Right atrium auricular region (tissue), 2 donors: Measurements from ENCODE around the gene OTOP1. TPM values are rescaled to one million over a fixed set of nuclear protein-coding genes. Genes with fewer than 3 reads are reported as not detected.

Source experiments
- DNase-seq: peaks from one replicate; pipeline ENCODE4 v3.0.0-alpha.2; 2019; ENCODE audit warnings: low spot score
- H3K27ac ChIP-seq, 2 donors: fragments of 200-600 bp; sonication (generic); 1 replicate in 1 of 2; 2 replicates in 1 of 2; pipeline ENCODE4 v1.5.1; 2016 to 2019
- H3K27me3 ChIP-seq, 2 donors: fragments of 200-600 bp; sonication (generic); one replicate each; pipeline versions ENCODE4 v1.5.1 to v1.6.0; 2017 to 2019
- H3K36me3 ChIP-seq: fragments of 200-600 bp; sonication (generic); one replicate; pipeline ENCODE4 v1.5.1; 2016
- H3K4me1 ChIP-seq, 2 donors: fragments of 200-600 bp; sonication (generic); one replicate each; pipeline versions ENCODE4 v1.5.1 to v1.6.0; 2017 to 2019
- H3K4me3 ChIP-seq, 2 donors: fragments of 200-600 bp; sonication (generic); 1 replicate in 1 of 2; 2 replicates in 1 of 2; pipeline ENCODE4 v1.5.1; 2017 to 2019; ENCODE audit warnings: mild to moderate bottlenecking in 1 of 2, moderate library complexity in 1 of 2
- H3K9me3 ChIP-seq, 2 donors: fragments of 200-600 bp; sonication (generic); one replicate each; pipeline ENCODE4 v1.5.1; 2019
- total RNA-seq, 2 donors: library from RNA; depleted of rRNA; stranded (reverse); fragments of >200 nt; gene quantifications; one replicate each; pipeline ENCODE4 v1.1.0, GENCODE V29; 2016
- TF ChIP-seq, protein P1 (sequence below), 2 donors: fragments of 200-600 bp; sonication (generic); IDR thresholded peaks; one replicate each; pipeline ENCODE4 v1.5.1; 2019; ENCODE audit warnings: antibody characterized with exemption in 2 of 2

OTOP1 gene, protein sequence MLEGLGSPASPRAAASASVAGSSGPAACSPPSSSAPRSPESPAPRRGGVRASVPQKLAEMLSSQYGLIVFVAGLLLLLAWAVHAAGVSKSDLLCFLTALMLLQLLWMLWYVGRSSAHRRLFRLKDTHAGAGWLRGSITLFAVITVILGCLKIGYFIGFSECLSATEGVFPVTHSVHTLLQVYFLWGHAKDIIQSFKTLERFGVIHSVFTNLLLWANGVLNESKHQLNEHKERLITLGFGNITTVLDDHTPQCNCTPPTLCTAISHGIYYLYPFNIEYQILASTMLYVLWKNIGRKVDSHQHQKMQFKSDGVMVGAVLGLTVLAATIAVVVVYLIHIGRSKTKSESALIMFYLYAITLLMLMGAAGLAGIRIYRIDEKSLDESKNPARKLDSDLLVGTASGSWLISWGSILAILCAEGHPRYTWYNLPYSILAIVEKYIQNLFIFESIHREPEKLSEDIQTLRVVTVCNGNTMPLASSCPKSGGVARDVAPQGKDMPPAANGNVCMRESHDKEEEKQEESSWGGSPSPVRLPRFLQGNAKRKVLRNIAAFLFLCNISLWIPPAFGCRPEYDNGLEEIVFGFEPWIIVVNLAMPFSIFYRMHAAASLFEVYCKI
- total RNA-seq = not detected

DNA sequence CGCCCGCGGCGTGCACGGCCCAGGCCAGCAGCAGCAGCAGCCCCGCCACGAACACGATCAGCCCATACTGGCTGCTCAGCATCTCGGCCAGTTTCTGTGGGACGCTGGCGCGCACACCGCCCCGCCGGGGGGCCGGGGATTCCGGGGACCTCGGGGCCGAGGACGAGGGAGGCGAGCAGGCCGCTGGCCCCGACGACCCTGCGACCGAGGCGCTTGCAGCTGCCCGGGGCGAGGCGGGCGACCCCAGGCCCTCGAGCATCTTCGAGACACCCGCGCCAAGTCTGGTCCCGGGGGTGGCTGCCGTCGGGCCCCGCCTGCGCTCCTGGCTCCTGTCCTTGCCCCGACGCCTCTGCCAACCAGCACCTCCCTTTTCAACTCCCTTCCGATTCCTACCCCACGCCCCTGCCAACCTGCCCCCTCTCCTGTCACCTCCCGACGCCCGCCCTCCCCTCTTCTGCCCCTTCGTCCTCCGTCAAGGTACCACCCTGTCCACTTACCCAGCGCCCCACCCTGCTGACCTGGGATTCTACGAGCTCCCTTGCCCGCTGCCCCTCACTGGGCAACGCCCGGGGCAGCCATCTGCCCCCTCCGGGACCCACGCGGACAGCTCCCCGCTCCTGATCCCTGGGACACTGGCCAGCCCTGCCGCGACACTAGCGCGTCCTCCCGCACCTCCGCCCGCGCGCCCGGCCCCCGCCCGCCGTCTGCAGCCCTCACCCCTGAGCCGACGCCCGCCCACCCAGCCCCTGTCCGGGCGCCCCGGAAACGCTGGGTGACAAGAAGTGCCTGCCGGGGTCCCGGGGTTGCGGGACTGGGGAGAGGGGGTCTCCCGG, at the start of gene OTOP1:
TSS of gene OTOP1 (minus strand) at position 324 of the 833 bp plus-strand sequence. CDS start at position 259, 65 bp downstream.
- no peak for DNase-seq
- H3K9me3 ChIP-seq = no peaks in the 10 kb centered on the region
- H3K27ac ChIP-seq = no peak within 1 kb of the TSS
- H3K4me1 ChIP-seq = no peaks in the 10 kb centered on the region
- H3K4me3 ChIP-seq = no peak within 1 kb of the TSS
- no peaks in the 10 kb centered on the region for H3K36me3 ChIP-seq
- peaks cover 0 to 6% of the 10 kb centered on the region in 2 donors for H3K27me3 ChIP-seq
- TF ChIP-seq, protein P1, sequence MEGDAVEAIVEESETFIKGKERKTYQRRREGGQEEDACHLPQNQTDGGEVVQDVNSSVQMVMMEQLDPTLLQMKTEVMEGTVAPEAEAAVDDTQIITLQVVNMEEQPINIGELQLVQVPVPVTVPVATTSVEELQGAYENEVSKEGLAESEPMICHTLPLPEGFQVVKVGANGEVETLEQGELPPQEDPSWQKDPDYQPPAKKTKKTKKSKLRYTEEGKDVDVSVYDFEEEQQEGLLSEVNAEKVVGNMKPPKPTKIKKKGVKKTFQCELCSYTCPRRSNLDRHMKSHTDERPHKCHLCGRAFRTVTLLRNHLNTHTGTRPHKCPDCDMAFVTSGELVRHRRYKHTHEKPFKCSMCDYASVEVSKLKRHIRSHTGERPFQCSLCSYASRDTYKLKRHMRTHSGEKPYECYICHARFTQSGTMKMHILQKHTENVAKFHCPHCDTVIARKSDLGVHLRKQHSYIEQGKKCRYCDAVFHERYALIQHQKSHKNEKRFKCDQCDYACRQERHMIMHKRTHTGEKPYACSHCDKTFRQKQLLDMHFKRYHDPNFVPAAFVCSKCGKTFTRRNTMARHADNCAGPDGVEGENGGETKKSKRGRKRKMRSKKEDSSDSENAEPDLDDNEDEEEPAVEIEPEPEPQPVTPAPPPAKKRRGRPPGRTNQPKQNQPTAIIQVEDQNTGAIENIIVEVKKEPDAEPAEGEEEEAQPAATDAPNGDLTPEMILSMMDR (IDR thresholded peaks at IDR 0.05) = no peak

DNA sequence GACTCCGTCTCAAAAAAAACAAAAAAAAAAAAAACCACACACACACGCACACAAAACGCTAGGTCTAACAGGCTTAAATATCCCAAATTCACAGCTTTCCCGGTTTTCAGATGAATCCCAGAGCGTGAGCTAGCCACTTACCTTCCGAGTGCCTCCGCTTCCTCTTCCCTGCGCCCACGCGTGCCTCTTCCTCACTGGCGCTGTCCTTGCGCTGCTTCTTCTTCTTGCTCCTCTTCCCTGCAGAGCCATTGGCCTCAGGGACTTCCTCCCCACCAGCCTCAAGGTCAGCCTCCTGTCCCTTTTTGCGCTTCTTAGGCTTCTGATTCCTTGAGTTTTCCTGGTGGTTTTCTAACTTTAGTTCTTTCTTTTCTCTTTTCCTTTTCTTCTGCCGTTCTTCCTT, 47.5 kb upstream of the OTOP1 start:
- Histone ChIP-seq H3K27me3 (no peaks in the 10 kb centered on the region), H3K27ac (no peak overlapping the region), H3K4me3 (no peak overlapping the region), H3K36me3 (peaks cover 46% of the 10 kb centered on the region), H3K4me1 (no peaks in the 10 kb centered on the region), H3K9me3 (no peaks in the 10 kb centered on the region)
- no peak for DNase-seq
- TF ChIP-seq, protein P1 (IDR thresholded peaks at IDR 0.05) = no peak

DNA sequence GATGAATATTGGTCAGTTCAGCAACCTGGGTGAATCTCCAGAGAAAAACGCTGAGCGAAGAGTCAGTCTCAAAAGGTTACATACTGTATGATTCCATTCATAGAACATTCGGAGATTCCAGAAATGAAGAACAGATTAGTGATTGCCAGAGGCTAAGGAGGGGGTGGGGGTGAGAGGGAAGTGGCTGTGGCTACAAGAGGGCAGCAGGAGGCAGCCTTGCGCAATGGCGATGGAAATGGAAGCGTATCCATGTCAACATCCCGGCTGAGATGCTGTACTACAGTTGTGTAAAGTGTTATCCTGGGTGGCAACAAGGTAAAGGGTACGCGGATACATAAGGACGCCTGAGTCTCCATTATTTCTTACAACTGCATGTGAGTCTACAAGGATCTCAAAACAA, 45.2 kb upstream of the OTOP1 start:
- H3K27me3 ChIP-seq = no peaks in the 10 kb centered on the region
- H3K36me3 ChIP-seq = peaks cover 35% of the 10 kb centered on the region
- no peak overlapping the region for H3K4me3 ChIP-seq
- TF ChIP-seq, protein P1 (IDR thresholded peaks at IDR 0.05) = no peak
- H3K4me1 ChIP-seq = no peaks in the 10 kb centered on the region
- H3K9me3 ChIP-seq = no peaks in the 10 kb centered on the region
- no peak overlapping the region for H3K27ac ChIP-seq
- DNase-seq = no peak

DNA sequence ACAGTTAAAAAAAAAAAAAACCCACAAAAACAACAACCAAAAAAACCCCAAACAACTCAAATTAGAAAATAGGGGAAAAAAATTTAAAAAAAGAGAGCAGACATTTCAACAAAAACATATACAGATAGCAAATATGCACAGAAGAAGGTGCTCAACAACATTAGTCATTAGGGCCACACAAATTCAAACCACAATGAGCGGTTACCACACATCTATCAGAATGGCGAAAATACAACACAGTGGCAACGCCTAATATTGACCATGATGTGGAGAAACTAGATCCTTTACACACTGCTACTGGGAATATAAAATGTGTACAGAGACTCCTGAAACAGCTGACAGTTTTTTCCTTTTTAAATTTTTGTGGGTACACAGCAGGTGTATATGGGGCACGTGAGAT, 43.8 kb upstream of the OTOP1 start:
- no peaks in the 10 kb centered on the region for H3K9me3 ChIP-seq
- no peaks in the 10 kb centered on the region for H3K4me1 ChIP-seq
- TF ChIP-seq, protein P1 (IDR thresholded peaks at IDR 0.05) = no peak
- no peak overlapping the region for H3K27ac ChIP-seq
- H3K27me3 ChIP-seq = no peaks in the 10 kb centered on the region
- peaks cover 29% of the 10 kb centered on the region for H3K36me3 ChIP-seq
- no peak overlapping the region for H3K4me3 ChIP-seq
- no peak for DNase-seq

DNA sequence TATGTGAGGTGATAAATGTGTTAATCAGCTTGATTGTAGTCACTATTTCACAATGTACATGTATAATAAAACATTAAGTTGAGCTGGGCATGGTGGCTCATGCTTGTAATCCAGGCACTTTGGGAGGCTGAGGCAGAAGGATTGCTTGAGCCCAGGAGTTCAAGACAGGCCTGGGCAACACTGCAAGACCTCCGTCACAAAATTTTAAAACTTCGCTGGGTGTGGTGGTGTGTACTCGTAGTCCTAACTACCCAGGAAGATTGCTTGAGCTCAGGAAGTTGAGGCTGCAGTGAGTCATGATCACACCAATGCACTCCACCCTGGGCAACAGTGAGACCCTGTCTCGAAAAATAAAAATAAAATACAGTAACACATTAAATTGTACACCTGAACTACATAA, 43.1 kb upstream of the OTOP1 start:
- Histone ChIP-seq H3K4me1 (no peaks in the 10 kb centered on the region), H3K27ac (no peak overlapping the region), H3K4me3 (no peak overlapping the region), H3K9me3 (no peaks in the 10 kb centered on the region), H3K36me3 (peaks cover 23% of the 10 kb centered on the region), H3K27me3 (no peaks in the 10 kb centered on the region)
- TF ChIP-seq, protein P1 (IDR thresholded peaks at IDR 0.05) = no peak
- no peak for DNase-seq
